ENCODE data around the gene METTL17. TPM values are rescaled to one million over a fixed set of nuclear protein-coding genes. Genes with fewer than 3 reads are reported as not detected.

METTL17 gene
- total and polyA plus RNA-seq, 2 experiments from 2014 or later = 65.9 to 80.9 TPM

- no peaks in the 10 kb centered on the region for H4K20me1 ChIP-seq (ENCODE audit: insufficient read depth, poor library complexity, severe bottlenecking)
- peak overlapping the region; percentile 69 for H3K4me2 ChIP-seq
- H3K36me3 ChIP-seq (replicated peaks; ENCODE audit: insufficient read depth, low read depth) = no peaks in the 10 kb centered on the region
- TF ChIP-seq CTCF (IDR thresholded peaks at IDR 0.05; ENCODE audit: poor library complexity) = no peak
- no peak for TF ChIP-seq EZH2phosphoT487 (IDR thresholded peaks at IDR 0.05; ENCODE audit: low read depth, severe bottlenecking, unreplicated experiment)
- TF ChIP-seq EZH2 (IDR thresholded peaks at IDR 0.05; ENCODE audit: borderline replicate concordance) = no peak
- peaks cover 29% of the 10 kb centered on the region for H3K79me2 ChIP-seq
- WGBS (ENCODE audit: low lambda C conversion rate, missing lambda C conversion rate) = 3% methylated on average over 11 of the region's 11 CpGs
- peak overlapping the region; percentile 84 for H3K27ac ChIP-seq
- peaks cover 11% of the 10 kb centered on the region for H3K4me1 ChIP-seq (ENCODE audit: insufficient read depth)
- peak overlapping the region; percentile 28 for H2AFZ ChIP-seq
- H3K27me3 ChIP-seq = no peaks in the 10 kb centered on the region
- no peak overlapping the region for H3K4me3 ChIP-seq
- no peak for DNase-seq (ENCODE audit: low spot score)
- no peaks in the 10 kb centered on the region for H3K9me3 ChIP-seq (ENCODE audit: low read depth)
- H3K9me2 ChIP-seq (replicated peaks; ENCODE audit: insufficient read depth) = no peaks in the 10 kb centered on the region
Observed at GRCh38 chr14:20989471-20989786, 351 bp upstream of the METTL17 start.

GRCh38 chr14:20996521-20996920, 6.7 kb downstream of the METTL17 start:
- no peak for DNase-seq (ENCODE audit: low spot score)
- TF ChIP-seq EZH2 (IDR thresholded peaks at IDR 0.05; ENCODE audit: borderline replicate concordance) (no peak), CTCF (IDR thresholded peaks at IDR 0.05; ENCODE audit: poor library complexity) (no peak)
- Histone ChIP-seq H3K79me2 (peaks cover 17% of the 10 kb centered on the region), H3K9me2 (replicated peaks; ENCODE audit: insufficient read depth) (no peaks in the 10 kb centered on the region), H3K27ac (peak overlapping the region; percentile 40), H4K20me1 (ENCODE audit: insufficient read depth, poor library complexity, severe bottlenecking) (no peaks in the 10 kb centered on the region), H2AFZ (no peak overlapping the region), H3K9me3 (ENCODE audit: low read depth) (no peaks in the 10 kb centered on the region), H3K4me3 (no peak overlapping the region), H3K27me3 (no peaks in the 10 kb centered on the region), H3K36me3 (replicated peaks; ENCODE audit: insufficient read depth, low read depth) (peaks cover 14% of the 10 kb centered on the region), H3K4me1 (ENCODE audit: insufficient read depth) (peaks cover 22% of the 10 kb centered on the region), H3K4me2 (peak overlapping the region; percentile 48)
- WGBS (ENCODE audit: low lambda C conversion rate, missing lambda C conversion rate) = 87% methylated on average over 14 of the region's 14 CpGs

GRCh38 chr14:20997115-20997514, 7.3 kb downstream of the METTL17 start:
- H3K27ac ChIP-seq = peak overlapping the region; percentile 40

More at GRCh38 chr14:20997115-20997514, 7.3 kb downstream of the METTL17 start:
- H4K20me1 ChIP-seq (ENCODE audit: insufficient read depth, poor library complexity, severe bottlenecking) = no peaks in the 10 kb centered on the region
- H3K79me2 ChIP-seq = peaks cover 11% of the 10 kb centered on the region
- H3K9me2 ChIP-seq (replicated peaks; ENCODE audit: insufficient read depth) = no peaks in the 10 kb centered on the region
- no peak overlapping the region for H3K4me3 ChIP-seq
- H3K27me3 ChIP-seq = no peaks in the 10 kb centered on the region
- peaks cover 22% of the 10 kb centered on the region for H3K4me1 ChIP-seq (ENCODE audit: insufficient read depth)
- WGBS (ENCODE audit: low lambda C conversion rate, missing lambda C conversion rate) = 40% methylated on average over 4 of the region's 4 CpGs
- DNase-seq (ENCODE audit: low spot score) = no peak
- peak overlapping the region; percentile 48 for H3K4me2 ChIP-seq
- no peaks in the 10 kb centered on the region for H3K9me3 ChIP-seq (ENCODE audit: low read depth)
- H3K36me3 ChIP-seq (replicated peaks; ENCODE audit: insufficient read depth, low read depth) = peaks cover 14% of the 10 kb centered on the region
- H2AFZ ChIP-seq = no peak overlapping the region
- TF ChIP-seq EZH2 (IDR thresholded peaks at IDR 0.05; ENCODE audit: borderline replicate concordance) (no peak), CTCF (IDR thresholded peaks at IDR 0.05; ENCODE audit: poor library complexity) (no peak), EZH2phosphoT487 (IDR thresholded peaks at IDR 0.05; ENCODE audit: low read depth, severe bottlenecking, unreplicated experiment) (no peak)

All from hepatocyte (in vitro differentiated cells).